ENCODE results near the gene PTPRJ. TPM values are rescaled to one million over a fixed set of nuclear protein-coding genes. Genes with fewer than 3 reads are reported as not detected.
A peak's percentile ranks its signal among the peaks of the same experiment; 100 is the strongest.

Gene PTPRJ
- polyA plus RNA-seq, 3 donors: 10.0 to 36.4 (median 14.6) TPM

- Histone ChIP-seq H3K4me3 (replicated peaks in 1 of 3; ENCODE audit: low read depth in 2 of 3, low read length in 3 of 3) (no peak overlapping the region), H4K20me1 (ENCODE audit: insufficient read depth, low read length) (peaks cover 99% of the 10 kb centered on the region), H3K79me2 (ENCODE audit: insufficient read depth, low read length) (peaks cover 98% of the 10 kb centered on the region), H3K4me2 (replicated peaks; ENCODE audit: extremely low read depth, low read length, poor library complexity, severe bottlenecking) (no peak overlapping the region), H2AFZ (ENCODE audit: insufficient read depth, low read depth, low read length, poor library complexity, severe bottlenecking) (no peak overlapping the region), H3K9me3 (replicated peaks in 1 of 2; ENCODE audit: control insufficient read depth in 1 of 2, insufficient read depth in 1 of 2, low read length in 2 of 2) (no peaks in the 10 kb centered on the region), H3K27ac (ENCODE audit: low read depth in 1 of 2, low read length in 2 of 2) (peak overlapping the region in 1 of 2 donors; percentile 18), H3K27me3 (ENCODE audit: control insufficient read depth in 2 of 2, insufficient read depth in 2 of 2, low read length in 2 of 2) (no peaks in the 10 kb centered on the region), H3K9ac (ENCODE audit: insufficient read depth, low read length, poor library complexity, severe bottlenecking) (no peak overlapping the region), H3K36me3 (replicated peaks in 1 of 2; ENCODE audit: control insufficient read depth in 1 of 2, insufficient read depth in 2 of 2, low read length in 2 of 2) (peaks cover 2 to 14% of the 10 kb centered on the region in 2 donors), H3K4me1 (ENCODE audit: control insufficient read depth in 1 of 2, insufficient read depth in 2 of 2, low read length in 2 of 2) (peaks cover 62 to 95% of the 10 kb centered on the region in 2 donors)
- Mint-ChIP-seq H3K9me3 (peaks cover 0 to 2% (median 0%) of the 10 kb centered on the region in 7 donors), H3K4me3 (no peak overlapping the region), H3K27me3 (ENCODE audit: low read depth in 3 of 3) (peaks cover 0 to 2% (median 1%) of the 10 kb centered on the region in 3 donors), H3K36me3 (peaks cover 26 to 28% of the 10 kb centered on the region in 2 donors), H3K27ac (peak overlapping the region in 5 of 7 donors; percentile 36 to 75 (median 60)), H3K4me1 (peaks cover 86% of the 10 kb centered on the region)
- 59% methylated on average over 4 of the region's 11 CpGs for WGBS (ENCODE audit: insufficient coverage)
- no peak for TF ChIP-seq CTCF (IDR thresholded peaks at IDR 0.05)
- intact Hi-C loops (cut with micrococcal nuclease): loop anchor here in 1 of 2 donors (2.0 kb wide), 1 partner anchor 14 kb away; no protein-coding TSS in a partner anchor
- DNase-seq: peak; percentile 47 to 71 (median 58)
Observed at GRCh38 chr11:47992959-47993820, 12.8 kb downstream of the PTPRJ start.

- H3K36me3 ChIP-seq (replicated peaks in 1 of 2; ENCODE audit: control insufficient read depth in 1 of 2, insufficient read depth in 2 of 2, low read length in 2 of 2): peaks cover 5 to 23% of the 10 kb centered on the region in 2 donors
Observed at GRCh38 chr11:47994417-47994816, 14.1 kb downstream of the PTPRJ start.

More at GRCh38 chr11:47994417-47994816, 14.1 kb downstream of the PTPRJ start:
- intact Hi-C loops (cut with micrococcal nuclease): no loop called here
- Histone ChIP-seq H3K27me3 (ENCODE audit: control insufficient read depth in 2 of 2, insufficient read depth in 2 of 2, low read length in 2 of 2) (no peaks in the 10 kb centered on the region), H3K9ac (ENCODE audit: insufficient read depth, low read length, poor library complexity, severe bottlenecking) (no peak overlapping the region), H3K4me3 (replicated peaks in 1 of 3; ENCODE audit: low read depth in 2 of 3, low read length in 3 of 3) (no peak overlapping the region), H2AFZ (ENCODE audit: insufficient read depth, low read depth, low read length, poor library complexity, severe bottlenecking) (no peak overlapping the region), H4K20me1 (ENCODE audit: insufficient read depth, low read length) (peaks cover 100% of the 10 kb centered on the region), H3K4me2 (replicated peaks; ENCODE audit: extremely low read depth, low read length, poor library complexity, severe bottlenecking) (no peak overlapping the region), H3K9me3 (replicated peaks in 1 of 2; ENCODE audit: control insufficient read depth in 1 of 2, insufficient read depth in 1 of 2, low read length in 2 of 2) (no peaks in the 10 kb centered on the region), H3K27ac (ENCODE audit: low read depth in 1 of 2, low read length in 2 of 2) (no peak overlapping the region), H3K4me1 (ENCODE audit: control insufficient read depth in 1 of 2, insufficient read depth in 2 of 2, low read length in 2 of 2) (peaks cover 52 to 91% of the 10 kb centered on the region in 2 donors), H3K79me2 (ENCODE audit: insufficient read depth, low read length) (peaks cover 98% of the 10 kb centered on the region)
- peaks cover 27 to 33% of the 10 kb centered on the region in 2 donors for H3K36me3 Mint-ChIP-seq
- peaks cover 0 to 2% (median 0%) of the 10 kb centered on the region in 3 donors for H3K27me3 Mint-ChIP-seq (ENCODE audit: low read depth in 3 of 3)
- H3K4me3 Mint-ChIP-seq: no peak overlapping the region
- TF ChIP-seq CTCF (IDR thresholded peaks at IDR 0.05): no peak
- H3K27ac Mint-ChIP-seq: peak overlapping the region in 1 of 7 donors; percentile 50
- peaks cover 0 to 2% (median 0%) of the 10 kb centered on the region in 7 donors for H3K9me3 Mint-ChIP-seq
- no peak for DNase-seq
- peaks cover 88% of the 10 kb centered on the region for H3K4me1 Mint-ChIP-seq
- 100% methylated on average over 1 of the region's 4 CpGs for WGBS (ENCODE audit: insufficient coverage)
